ENCODE results near the gene TNIP1.

TNIP1 gene, protein sequence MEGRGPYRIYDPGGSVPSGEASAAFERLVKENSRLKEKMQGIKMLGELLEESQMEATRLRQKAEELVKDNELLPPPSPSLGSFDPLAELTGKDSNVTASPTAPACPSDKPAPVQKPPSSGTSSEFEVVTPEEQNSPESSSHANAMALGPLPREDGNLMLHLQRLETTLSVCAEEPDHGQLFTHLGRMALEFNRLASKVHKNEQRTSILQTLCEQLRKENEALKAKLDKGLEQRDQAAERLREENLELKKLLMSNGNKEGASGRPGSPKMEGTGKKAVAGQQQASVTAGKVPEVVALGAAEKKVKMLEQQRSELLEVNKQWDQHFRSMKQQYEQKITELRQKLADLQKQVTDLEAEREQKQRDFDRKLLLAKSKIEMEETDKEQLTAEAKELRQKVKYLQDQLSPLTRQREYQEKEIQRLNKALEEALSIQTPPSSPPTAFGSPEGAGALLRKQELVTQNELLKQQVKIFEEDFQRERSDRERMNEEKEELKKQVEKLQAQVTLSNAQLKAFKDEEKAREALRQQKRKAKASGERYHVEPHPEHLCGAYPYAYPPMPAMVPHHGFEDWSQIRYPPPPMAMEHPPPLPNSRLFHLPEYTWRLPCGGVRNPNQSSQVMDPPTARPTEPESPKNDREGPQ

DNA sequence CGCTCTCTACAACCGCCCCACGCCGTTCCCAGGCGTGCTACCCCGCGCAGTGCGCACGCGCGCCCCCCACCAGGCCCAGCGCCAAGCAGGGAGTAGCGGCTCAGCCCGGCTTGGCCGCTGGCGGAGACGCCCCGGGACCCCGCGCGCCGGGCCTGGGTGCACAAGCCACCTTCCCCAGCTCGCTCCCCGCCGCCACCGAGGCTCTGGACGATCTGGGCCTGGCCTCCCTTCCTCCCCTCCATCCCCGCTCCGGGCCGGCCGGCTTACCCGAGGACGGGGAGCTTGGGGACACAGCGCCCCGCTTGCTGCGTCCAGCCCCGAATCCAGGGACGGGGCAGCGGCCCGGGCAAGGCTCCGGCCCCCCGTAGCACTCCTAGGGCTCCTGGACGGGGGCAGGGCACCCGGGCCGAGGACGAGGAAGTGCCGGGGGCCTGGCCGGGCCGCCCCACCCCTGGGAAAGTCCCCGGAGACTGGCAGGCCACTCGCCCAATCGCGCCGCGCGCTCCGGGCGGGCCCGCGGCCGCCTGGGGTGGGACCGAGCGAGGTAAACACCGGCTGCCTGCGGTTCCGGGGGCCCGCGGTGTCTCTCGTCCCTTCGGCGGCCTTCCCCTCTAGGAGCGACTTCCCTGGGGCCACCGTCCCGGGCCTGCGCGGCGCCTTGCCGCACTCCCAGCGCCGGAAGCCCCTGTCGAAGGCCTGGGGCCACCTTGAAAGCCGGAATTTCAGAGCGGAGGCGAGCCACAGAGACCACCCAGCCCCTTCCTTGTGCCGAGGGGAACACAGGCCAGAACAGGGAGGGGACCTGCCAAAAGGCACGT is at the start of gene TNIP1:
TSS of gene TNIP1 (minus strand) at position 422 of the 818 bp plus-strand sequence. CDS start 15,939 bp downstream, outside the sequence.
- in situ Hi-C loops (cut with HindIII; ENCODE audit: low sequenced_read_pairs): no loop called here

DNA sequence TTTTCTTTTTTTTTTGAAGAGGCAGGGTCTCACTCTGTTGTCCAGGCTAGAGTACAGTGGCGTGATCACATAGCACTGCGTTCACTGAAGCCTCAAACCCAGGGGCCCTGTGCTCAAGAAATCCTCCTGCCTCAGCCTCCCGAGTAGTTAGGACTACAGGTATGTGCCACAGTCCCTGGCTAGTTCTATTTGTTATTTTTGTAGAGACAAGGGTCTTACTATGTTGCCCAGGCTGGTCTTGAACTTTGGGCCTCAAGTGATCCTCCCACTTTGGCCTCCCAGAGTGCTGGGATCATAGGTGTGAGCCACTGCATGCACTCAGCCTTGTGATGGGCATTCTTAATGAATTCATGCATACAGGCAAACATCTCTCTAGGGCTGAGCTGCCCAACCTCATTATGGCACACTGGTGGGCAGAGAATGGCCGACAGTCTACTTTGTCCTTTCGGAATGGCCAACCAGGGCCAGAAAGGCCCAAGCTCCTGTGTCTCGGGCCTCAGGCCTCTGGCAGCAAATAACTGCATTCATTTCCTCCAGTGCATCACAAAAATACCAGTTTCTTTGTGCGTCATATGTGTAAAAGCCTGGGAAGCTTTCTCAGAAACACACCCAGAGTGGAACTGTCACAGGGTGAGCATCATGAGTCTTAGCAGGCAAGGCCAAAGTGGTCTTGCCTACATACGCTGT is 49.5 kb upstream of the TNIP1 start:
- in situ Hi-C loops (cut with HindIII; ENCODE audit: low sequenced_read_pairs): no loop called here

DNA sequence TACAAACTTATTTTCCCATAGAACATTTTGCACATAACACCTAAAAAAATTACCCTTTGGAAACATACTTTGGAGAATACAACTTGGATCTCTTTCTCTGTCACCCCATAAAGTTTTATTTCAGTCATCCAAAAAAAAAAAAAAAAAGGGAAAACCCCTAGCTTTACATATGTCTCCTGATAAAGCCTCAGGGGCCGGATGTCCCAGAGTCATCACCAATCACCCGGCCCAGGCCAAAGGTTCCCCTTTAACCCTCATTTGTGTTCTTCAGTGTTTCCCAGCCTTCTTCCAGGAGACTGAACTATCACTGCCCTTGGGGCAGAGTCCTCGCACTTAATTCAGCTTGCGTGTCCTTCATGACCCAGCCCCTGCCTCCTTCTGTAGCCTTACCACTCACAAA is 48.0 kb upstream of the TNIP1 start:
- in situ Hi-C loops (cut with HindIII; ENCODE audit: low sequenced_read_pairs): loop anchor here (5.0 kb wide), 1 partner anchor 43 kb away; no protein-coding TSS in a partner anchor

DNA sequence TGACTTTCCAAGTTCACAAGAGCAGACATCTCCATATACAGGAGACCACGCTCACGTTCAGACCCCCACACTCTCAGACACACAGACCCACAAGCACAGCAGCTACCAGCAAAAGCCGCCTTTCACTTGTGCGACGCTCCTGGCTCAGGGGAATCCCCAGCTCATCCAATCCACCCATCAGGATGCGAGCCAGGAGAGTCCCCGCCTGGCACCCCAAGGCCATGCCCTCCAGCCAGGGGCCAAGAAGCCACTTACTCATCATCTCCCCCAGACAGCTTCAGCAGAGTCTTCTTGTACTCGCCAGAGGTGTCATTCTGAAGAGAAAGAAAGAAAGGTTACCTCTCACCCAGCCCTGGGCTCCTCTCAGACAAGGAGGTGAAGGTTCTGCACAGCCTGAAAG is 47.1 kb upstream of the TNIP1 start:
- in situ Hi-C loops (cut with HindIII; ENCODE audit: low sequenced_read_pairs): loop anchor here (5.0 kb wide), 1 partner anchor 44 kb away; no protein-coding TSS in a partner anchor

DNA sequence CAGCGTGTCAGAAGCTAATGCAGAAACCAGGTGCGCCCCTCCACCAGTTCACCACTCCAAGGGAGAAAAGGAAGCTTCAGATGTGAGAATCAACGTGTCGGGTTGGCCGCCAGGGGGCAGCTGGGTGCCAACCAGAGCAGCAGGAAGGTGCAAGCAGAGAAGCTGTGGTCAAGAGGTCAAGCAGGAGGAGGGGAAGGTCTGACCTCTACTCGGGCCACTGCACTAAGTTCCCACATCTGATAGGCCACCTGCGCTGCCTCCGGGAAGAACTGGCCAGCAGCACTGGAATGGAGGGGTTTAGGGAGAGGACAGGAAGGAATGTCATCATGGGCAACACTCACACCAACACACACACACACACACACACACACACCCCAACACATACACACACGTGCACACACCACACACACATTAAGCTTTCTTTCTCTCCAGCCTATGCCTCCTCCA is 45.4 kb upstream of the TNIP1 start:
- in situ Hi-C loops (cut with HindIII; ENCODE audit: low sequenced_read_pairs): loop anchor here (5.0 kb wide), 1 partner anchor 46 kb away; no protein-coding TSS in a partner anchor

DNA sequence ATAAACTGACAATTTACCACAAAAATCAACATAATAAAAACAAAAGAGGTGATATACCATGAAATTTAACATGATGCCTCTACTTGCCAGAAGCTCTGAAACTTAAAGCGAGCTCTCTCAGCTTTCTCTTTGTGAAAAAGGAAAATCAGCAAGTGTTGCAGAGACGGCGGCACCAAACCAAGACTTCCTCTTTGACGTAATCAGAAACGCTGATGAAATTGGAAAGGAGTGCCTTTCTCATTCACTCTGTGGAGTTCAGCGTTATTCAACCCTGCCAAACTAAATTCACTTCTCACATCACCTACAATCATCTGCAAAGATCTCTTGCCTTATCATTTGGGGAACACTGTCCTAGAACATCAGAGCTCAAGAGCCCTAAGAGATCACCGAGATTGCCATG is 44.6 kb upstream of the TNIP1 start:
- in situ Hi-C loops (cut with HindIII; ENCODE audit: low sequenced_read_pairs): loop anchor here (5.0 kb wide), 1 partner anchor 47 kb away; no protein-coding TSS in a partner anchor

DNA sequence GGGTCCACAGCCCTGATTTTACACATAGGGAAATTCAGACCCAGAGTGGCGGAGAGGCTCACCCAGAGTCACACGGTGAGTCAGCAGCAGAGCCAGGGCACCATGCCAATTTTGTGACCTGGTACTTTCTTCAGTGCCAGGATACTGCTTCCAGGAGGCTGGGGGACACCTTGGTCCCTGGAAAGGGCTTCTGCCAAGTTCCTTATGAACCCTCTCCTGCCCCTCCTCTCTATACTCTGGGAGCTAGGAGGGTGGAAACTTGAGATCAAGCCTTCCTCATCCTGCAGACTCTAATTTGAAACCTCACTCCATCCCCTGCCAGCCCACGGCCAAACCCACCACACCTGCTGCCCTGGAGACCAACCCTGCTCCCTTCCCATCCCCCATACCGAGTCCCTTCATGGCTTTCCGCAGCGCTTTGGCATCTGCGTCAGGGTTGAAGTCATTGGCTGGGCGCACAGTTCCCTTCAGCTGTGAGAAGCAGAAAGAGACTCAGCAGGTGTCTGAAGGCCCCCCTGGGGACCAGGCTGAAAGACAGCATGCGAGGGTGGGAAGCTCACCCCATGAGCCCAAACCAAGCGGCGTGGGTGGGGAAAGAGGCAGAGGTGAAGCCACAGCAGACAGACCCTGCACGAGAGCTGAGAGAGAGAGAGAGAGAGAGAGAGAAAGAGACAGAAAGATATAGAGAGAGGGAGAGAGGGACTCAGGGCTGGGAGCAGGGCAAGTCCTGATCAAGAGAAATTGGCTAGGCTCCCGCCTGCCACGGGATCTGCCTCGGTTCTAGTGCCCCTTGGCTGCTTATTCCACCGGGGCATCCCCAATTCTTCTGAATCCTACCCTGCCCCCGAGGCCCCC is 43.3 kb upstream of the TNIP1 start:
- in situ Hi-C loops (cut with HindIII; ENCODE audit: low sequenced_read_pairs): no loop called here

DNA sequence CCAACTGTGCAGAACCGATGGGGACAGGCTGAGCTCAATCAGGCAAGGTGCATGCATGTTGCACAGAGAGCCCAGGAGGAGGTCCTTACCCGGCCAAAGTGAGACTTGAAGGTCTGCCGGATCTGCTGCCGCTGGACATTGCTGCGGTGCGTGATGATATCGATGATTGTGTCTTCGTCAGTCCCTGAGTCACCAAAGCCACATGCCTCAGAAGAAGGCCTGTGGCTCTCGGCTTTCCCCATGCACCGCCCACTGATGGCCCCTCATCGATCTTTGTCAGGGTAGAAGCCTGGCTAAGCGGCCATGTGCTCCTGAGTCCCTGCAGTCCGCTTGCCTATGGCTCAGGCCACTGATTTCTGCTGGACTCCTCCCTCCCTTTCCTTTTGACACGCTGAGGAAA is 42.0 kb upstream of the TNIP1 start:
- in situ Hi-C loops (cut with HindIII; ENCODE audit: low sequenced_read_pairs): no loop called here

DNA sequence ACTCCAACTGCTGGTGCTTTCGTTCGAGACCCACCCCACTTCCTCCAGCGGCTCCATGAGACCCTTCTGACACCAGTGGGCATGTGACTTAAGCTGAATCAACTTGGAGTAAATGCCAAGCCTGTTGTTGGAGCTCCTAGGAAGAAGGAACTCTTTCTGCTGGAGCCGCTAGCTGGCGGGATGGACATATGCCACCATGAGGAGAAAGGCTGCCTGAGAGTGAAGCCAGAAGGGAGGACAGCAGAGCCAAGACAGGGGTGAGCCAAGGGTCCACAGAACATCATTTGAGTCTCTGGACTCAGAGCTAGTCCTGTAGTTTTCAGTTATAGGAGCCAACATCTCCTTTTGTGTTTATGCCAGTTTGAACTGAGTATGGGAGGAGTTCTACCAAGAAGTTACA is 40.8 kb upstream of the TNIP1 start:
- in situ Hi-C loops (cut with HindIII; ENCODE audit: low sequenced_read_pairs): no loop called here

DNA sequence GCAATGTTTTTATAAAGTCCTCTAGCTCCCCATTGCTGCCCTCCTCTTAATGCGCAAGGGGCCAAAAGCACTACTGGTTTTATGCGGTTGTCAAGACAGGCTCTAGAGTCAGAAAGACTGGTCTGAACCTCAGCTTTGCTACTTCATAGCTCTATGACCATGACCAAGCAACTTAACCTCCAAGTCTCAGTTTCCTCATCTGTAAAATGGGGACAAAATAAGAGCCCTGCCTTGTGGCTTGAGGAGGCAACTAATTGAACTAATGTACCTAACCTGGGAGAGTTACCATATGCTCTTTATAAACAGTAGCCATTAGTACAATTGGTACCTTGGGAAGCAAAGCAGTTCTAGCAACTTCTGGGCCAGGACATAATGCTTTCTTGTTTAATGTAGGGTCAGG is 40.3 kb upstream of the TNIP1 start:
- in situ Hi-C loops (cut with HindIII; ENCODE audit: low sequenced_read_pairs): no loop called here

DNA sequence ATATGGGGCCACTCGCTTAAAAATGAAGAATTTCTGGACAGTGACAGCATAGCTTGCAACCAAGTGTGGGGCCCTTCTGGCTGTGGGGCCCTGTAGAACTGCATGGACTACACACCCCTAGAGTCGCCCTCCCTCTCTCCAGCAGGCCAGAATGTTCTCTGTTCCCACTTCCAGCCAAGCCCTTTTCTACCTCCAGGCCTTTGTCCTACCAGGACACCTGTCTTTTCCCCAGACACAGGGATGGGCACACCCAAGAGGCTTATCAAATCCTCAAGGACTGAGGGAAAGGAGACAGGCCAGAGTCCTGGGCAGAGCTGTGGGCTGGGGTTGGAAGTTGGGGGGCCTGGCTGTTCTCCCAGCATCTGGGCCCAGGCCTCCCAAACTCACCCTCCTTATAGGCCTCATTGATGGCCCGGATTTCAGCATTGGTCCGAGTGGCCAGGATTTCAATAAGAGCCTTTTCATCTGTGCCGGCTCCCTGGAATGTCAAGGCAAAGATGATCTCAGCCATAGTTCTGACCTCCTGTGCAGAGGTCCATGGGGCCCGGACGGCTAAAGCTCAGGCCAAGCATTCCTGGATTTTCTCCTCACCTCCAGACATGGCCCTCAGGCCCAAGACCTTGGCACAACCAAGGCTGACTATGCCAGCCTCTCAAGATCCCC is 38.2 kb upstream of the TNIP1 start:
- in situ Hi-C loops (cut with HindIII; ENCODE audit: low sequenced_read_pairs): no loop called here

DNA sequence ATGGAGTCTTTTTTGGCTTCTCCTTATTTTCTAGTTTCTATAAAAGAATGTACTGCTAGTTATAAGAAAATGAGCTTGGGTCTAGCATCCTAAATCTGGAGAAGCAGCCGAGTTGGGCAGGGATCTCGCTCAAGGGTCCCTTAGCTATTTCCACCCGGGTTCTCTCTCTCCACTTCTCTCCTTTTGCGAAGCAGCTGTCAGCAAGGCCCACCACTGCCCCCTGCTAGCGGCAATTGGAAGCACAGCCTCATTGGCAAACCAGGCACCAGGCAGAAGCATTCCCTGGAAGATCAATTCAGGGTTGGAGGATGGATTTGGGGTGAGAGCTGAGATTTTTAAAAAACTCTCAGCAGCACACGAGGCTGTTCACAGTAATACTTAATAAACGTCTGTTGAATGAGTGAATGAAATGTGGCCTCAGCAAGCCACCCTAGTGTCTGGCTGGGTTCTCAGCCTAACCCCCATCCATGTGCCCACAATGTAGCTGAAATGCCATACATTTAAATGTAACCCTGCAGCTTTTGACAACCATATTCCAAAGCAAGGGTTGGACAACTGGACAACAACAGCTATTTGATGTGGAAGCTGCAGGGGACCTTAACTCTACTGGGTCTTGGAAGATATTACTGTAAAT is 34.6 kb upstream of the TNIP1 start:
- in situ Hi-C loops (cut with HindIII; ENCODE audit: low sequenced_read_pairs): no loop called here

DNA sequence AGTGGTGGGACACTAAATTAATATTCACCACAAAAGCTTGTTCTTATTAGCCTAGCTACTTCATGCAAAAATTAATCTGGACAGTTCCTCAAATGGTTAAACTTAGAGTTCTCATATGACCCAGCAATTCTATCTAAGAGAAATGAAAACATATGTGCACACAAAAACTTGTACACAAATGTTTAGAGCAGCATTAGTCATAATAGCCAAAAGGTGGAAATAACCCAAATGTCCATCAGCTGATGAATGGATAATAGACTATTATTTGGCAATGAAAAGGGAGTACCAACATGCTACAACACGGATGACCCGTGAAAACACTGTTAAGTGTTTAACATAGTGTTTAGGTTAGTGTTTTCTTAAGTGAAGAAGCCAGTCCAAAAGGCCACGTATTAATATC is 32.8 kb upstream of the TNIP1 start:
- in situ Hi-C loops (cut with HindIII; ENCODE audit: low sequenced_read_pairs): no loop called here

DNA sequence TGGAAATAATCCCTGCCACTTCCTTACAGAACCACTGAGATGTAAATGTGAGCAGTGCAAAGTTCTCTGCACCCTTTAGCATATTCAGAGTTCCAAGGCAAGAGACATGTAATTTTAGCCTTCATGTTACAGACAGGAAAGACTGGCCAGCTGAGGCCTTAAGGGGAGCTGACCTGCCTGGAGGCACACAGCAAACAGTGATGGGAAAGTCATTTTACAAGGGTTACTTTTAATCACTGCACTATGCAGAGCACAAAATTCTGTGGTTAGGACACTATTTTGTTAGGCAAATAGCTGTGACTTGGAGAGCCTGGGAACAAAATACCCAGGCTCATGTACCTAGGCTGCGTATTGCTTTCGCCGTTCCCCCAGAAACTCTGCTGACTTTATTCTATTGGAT is 30.2 kb upstream of the TNIP1 start:
- in situ Hi-C loops (cut with HindIII; ENCODE audit: low sequenced_read_pairs): no loop called here

DNA sequence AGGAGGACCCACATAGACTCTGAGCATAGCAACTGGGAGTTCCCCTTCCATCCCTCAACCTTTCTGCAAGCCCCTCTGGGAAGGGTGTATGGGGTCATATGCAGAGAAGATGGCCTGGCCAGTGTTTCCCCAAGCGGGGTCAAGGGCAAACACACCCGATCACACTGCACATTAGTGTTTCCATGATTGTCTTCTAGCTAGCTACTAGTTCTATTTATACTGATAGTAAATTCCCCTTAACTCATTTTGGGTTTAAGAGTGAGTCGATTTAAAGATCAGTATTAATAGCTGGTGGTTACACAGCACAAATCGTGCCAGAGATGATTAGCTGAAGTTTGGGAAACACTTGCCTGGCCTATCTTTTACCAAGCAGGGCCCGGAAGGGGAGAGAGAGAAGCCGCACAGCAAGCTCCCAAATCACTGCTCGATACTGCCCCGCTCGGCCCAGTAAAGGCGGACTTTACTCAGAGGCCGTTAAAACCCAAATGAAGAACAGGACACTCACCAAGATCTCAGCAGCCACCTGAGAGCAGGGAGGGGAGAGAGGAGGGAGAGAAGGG is 29.4 kb upstream of the TNIP1 start:
- in situ Hi-C loops (cut with HindIII; ENCODE audit: low sequenced_read_pairs): no loop called here

DNA sequence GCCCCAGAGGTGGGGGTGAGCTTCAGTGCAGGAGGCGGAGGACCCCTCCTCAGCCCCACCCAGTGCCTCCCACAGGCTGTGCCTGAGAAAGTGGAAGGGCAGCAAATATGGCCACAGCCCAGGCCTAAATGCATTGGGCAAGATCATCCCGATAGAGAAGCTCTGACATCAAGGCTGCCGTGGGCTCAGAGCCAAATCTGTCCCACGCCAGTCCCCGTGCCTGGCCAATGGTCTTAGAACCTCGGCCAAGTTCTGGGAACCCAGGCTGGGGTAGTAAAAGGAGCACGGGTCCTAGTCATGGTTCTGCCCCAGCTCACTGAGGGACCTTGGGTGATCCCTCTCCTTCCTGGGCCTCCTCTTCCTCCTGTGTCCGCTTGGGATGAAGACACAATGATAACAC is 27.7 kb upstream of the TNIP1 start:
- in situ Hi-C loops (cut with HindIII; ENCODE audit: low sequenced_read_pairs): no loop called here

DNA sequence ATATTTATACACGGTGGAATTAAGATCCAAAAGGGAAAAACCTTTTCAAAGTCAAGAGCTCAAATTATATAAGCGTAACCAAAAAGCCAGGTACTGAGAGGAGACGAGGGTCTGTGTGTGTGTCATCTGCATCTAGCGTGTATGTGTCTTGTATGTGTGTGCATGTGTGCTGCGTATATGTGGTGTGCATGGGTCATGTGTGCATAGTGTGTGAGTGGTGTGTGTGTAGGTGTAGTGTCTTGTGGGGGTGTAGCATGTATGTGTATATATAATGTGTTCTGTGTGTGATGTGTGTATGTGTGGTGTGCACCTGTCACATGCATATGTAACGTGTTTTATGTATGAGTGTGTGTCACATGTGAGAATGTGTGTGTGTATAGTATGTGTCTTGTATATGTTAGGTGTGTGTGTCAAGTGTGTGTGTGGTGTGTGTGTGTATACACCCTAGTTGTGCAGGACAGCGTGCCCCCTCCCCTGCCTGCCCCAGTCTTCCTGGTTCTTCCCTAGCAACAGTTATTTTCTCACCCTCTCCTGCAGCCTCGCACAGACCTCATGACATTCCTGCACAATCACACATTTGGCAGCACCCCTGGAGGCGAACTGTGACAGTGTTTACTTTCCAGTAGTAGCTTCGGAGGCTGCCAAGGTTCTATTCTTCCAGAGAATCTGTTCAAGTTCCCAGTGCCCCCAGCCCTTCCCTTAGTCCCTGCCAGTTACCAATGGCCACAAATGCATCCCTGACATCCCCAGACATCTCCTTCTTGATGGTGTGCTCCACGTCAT is 27.1 kb upstream of the TNIP1 start:
- in situ Hi-C loops (cut with HindIII; ENCODE audit: low sequenced_read_pairs): no loop called here

DNA sequence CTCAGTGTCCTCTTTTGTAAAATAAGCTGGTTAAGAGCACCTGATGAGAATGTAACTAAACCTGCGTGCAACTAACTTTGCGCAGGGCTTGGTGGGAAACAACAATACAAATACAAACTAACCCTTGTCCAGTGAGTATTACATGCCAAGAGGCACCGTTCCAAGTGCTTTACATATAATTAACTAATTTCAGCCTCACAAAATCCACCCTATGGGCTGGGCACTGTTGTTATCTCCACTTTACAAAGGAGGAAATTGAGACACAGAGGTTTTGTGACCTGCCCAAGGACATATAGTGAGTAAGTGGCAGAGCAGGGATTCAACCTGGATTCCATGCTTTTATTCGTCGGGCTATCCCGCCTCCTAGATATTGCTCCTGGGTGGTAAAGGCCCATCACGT is 26.2 kb upstream of the TNIP1 start:
- in situ Hi-C loops (cut with HindIII; ENCODE audit: low sequenced_read_pairs): no loop called here
